ENCODE results near the gene CDK5RAP2. TPM values are rescaled to one million over a fixed set of nuclear protein-coding genes. Genes with fewer than 3 reads are reported as not detected.

Gene CDK5RAP2
- total and polyA plus RNA-seq, 8 donors = 24.7 to 438 (median 31.3) TPM

DNA sequence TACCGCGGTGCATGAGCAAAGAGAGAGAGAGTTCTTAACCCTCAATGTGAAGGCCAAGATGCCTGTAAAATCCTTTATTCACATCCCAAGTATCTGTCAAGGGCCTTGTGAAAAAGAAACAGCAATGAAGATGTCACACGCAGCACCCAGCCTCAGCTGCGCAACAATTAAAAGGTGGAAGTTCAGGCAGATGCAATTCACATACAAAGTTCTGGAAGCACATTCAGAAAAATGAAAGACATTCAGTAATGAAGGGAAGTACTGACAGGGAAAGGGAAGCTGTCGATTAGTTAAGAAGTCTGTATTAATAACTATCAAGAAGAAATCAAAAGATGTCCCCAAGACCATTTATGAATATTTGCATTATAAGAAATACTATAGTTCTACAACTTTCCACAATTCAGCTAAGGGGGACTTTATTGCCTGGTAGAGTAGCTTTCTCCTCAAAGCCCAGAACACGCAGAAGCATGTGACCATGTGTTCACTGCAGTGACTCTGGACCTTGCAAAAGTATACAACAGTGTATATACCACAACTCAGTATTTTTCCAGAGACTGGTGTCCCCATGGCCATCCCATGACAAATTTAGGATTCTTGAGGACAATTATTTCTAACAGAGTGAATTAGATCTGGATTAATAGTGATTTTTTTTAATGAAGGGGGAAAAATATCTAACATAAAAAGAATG, 137.5 kb downstream of the CDK5RAP2 start:
- intact Hi-C loops (cut with DNase I; ENCODE audit: low total_unique reads) = no loop called here
- 79 to 89% (median 85%) methylated on average over 6 of the region's 6 CpGs for WGBS, 5 donors
- Histone ChIP-seq H3K4me3 (no peak overlapping the region), H3K4me1 (peaks cover 6 to 26% (median 9%) of the 10 kb centered on the region in 4 donors), H3K27me3 (no peaks in the 10 kb centered on the region), H3K36me3 (peaks cover 14 to 93% (median 78%) of the 10 kb centered on the region in 4 donors), H3K9me3 (no peaks in the 10 kb centered on the region), H3K27ac (no peak overlapping the region)
- no peak for TF ChIP-seq EP300 (IDR thresholded peaks at IDR 0.05)
- TF ChIP-seq POLR2A (IDR thresholded peaks at IDR 0.05) = no peak
- TF ChIP-seq, protein P1, sequence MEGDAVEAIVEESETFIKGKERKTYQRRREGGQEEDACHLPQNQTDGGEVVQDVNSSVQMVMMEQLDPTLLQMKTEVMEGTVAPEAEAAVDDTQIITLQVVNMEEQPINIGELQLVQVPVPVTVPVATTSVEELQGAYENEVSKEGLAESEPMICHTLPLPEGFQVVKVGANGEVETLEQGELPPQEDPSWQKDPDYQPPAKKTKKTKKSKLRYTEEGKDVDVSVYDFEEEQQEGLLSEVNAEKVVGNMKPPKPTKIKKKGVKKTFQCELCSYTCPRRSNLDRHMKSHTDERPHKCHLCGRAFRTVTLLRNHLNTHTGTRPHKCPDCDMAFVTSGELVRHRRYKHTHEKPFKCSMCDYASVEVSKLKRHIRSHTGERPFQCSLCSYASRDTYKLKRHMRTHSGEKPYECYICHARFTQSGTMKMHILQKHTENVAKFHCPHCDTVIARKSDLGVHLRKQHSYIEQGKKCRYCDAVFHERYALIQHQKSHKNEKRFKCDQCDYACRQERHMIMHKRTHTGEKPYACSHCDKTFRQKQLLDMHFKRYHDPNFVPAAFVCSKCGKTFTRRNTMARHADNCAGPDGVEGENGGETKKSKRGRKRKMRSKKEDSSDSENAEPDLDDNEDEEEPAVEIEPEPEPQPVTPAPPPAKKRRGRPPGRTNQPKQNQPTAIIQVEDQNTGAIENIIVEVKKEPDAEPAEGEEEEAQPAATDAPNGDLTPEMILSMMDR (IDR thresholded peaks at IDR 0.05) = no peak
- no peak for TF ChIP-seq POLR2AphosphoS5 (IDR thresholded peaks at IDR 0.05)
- no peak for DNase-seq

DNA sequence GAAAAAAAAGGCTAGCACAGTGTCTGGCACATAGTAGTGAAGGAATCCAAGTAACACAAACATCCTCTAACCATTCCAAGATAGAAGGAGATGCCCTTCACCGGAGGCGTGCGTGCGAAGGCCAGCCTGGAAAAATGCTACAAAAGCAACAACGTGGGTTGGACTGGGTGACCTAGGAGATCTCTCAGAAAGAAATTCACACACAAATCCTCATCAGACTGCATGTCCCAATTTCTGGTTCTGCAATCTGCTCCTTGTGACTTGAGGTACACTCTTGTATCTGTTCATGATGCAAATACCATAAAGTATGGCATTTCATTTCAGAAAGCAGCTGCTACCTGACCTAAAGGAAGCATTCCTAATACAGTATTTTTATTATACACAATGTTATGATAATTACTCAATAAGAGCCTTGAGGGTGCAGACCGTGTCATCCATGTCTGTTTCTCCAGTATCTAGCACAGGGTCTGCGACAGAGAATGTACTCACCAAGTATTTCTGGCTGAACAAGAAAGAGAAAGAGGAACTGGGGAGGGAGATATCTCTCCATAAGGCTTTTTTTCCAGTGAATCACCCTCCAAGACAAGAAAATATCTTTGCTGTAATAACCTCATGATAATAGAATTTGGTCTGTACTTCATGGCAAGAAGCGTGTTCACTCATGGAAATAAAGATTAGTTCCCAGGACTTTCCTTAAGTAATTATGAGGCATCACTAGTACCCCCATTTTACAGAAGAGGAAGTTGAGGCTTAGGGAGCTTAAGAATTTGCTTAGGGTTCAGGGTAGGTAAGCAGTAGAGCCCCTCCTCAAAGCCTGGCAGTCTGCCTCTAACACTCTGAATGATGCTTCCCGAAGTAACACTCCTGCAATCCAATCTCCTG, 138.3 kb downstream of the CDK5RAP2 start:
- Histone ChIP-seq H3K27ac (no peak overlapping the region), H3K9me3 (no peaks in the 10 kb centered on the region), H3K4me3 (no peak overlapping the region), H3K36me3 (peaks cover 14 to 92% (median 78%) of the 10 kb centered on the region in 4 donors), H3K4me1 (peaks cover 6 to 27% (median 9%) of the 10 kb centered on the region in 4 donors), H3K27me3 (no peaks in the 10 kb centered on the region)
- WGBS, 5 donors = 80 to 88% (median 86%) methylated on average over 9 of the region's 9 CpGs
- no peak for DNase-seq
- intact Hi-C loops (cut with DNase I; ENCODE audit: low total_unique reads) = no loop called here
- TF ChIP-seq EP300 (IDR thresholded peaks at IDR 0.05) (no peak), POLR2AphosphoS5 (IDR thresholded peaks at IDR 0.05) (no peak), POLR2A (IDR thresholded peaks at IDR 0.05) (no peak)
- TF ChIP-seq, protein P1 (IDR thresholded peaks at IDR 0.05) = no peak

DNA sequence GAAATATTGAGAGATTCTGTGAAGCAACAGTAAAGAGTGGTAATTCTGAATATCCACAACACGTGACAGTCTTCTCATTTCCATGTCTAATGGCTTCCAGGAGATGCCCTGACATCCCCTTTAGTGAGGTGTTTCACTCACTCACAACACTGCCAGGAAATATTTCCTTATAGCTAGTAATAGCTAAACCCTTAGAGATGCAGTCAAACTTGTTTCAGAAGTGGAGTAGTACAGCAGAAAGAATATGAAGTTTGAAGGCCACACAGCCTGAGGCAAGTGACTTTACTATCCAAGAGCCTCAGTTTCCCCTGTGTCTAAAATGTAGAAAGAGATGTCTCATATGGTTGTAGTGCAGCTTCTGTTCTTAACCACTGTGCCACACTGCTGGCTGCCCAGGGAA, 139.2 kb downstream of the CDK5RAP2 start:
- DNase-seq = no peak
- Histone ChIP-seq H3K9me3 (no peaks in the 10 kb centered on the region), H3K27ac (no peak overlapping the region), H3K4me1 (peaks cover under 1 to 26% (median 4%) of the 10 kb centered on the region in 4 donors), H3K27me3 (no peaks in the 10 kb centered on the region), H3K36me3 (peaks cover 14 to 91% (median 77%) of the 10 kb centered on the region in 4 donors), H3K4me3 (no peak overlapping the region)
- TF ChIP-seq POLR2A (IDR thresholded peaks at IDR 0.05) = no peak
- TF ChIP-seq, protein P1 (IDR thresholded peaks at IDR 0.05) = no peak
- no peak for TF ChIP-seq POLR2AphosphoS5 (IDR thresholded peaks at IDR 0.05)
- no peak for TF ChIP-seq EP300 (IDR thresholded peaks at IDR 0.05)
- intact Hi-C loops (cut with DNase I; ENCODE audit: low total_unique reads) = no loop called here
- 92 to 100% (median 96%) methylated on average over 1 of the region's 1 CpG for WGBS, 5 donors

DNA sequence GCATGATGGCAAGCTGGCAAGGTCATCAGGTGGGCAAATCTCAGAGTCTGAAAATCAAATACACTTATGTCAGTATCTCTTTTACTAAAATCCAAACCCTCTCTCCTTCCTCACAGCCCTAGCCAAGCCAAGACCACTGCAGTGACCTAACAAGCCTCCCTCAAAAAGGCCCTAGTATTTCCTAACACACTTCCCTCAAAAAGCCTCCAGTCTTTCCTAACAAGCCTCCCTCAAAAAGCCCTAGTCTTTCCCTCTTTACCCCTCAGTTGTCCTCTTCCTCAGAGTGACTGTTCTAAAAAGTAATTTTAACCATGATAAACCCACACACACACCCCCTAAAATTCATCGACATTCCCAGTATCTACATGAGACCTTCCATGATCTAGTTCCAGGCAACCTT, 140.0 kb downstream of the CDK5RAP2 start:
- Histone ChIP-seq H3K27ac (no peak overlapping the region), H3K27me3 (no peaks in the 10 kb centered on the region), H3K9me3 (no peaks in the 10 kb centered on the region), H3K36me3 (peaks cover 14 to 86% (median 73%) of the 10 kb centered on the region in 4 donors), H3K4me1 (peaks cover 0 to 33% (median 8%) of the 10 kb centered on the region in 4 donors), H3K4me3 (no peak overlapping the region)
- 95 to 100% (median 98%) methylated on average over 1 of the region's 1 CpG for WGBS, 5 donors
- intact Hi-C loops (cut with DNase I; ENCODE audit: low total_unique reads) = no loop called here
- no peak for DNase-seq
- TF ChIP-seq, protein P1 (IDR thresholded peaks at IDR 0.05) = no peak
- TF ChIP-seq EP300 (IDR thresholded peaks at IDR 0.05) (no peak), POLR2A (IDR thresholded peaks at IDR 0.05) (no peak), POLR2AphosphoS5 (IDR thresholded peaks at IDR 0.05) (no peak)
